ENCODE results near the gene NCOA7. TPM values are rescaled to one million over a fixed set of nuclear protein-coding genes. Genes with fewer than 3 reads are reported as not detected.
A peak's percentile ranks its signal among the peaks of the same experiment; 100 is the strongest.

The NCOA7 gene
- total and polyA plus RNA-seq, 9 of the 15 experiments (the other 6 are each of a cell fraction or from before 2014, with no cell fraction given) = 5.8 to 14.6 (median 9.3) TPM

DNA sequence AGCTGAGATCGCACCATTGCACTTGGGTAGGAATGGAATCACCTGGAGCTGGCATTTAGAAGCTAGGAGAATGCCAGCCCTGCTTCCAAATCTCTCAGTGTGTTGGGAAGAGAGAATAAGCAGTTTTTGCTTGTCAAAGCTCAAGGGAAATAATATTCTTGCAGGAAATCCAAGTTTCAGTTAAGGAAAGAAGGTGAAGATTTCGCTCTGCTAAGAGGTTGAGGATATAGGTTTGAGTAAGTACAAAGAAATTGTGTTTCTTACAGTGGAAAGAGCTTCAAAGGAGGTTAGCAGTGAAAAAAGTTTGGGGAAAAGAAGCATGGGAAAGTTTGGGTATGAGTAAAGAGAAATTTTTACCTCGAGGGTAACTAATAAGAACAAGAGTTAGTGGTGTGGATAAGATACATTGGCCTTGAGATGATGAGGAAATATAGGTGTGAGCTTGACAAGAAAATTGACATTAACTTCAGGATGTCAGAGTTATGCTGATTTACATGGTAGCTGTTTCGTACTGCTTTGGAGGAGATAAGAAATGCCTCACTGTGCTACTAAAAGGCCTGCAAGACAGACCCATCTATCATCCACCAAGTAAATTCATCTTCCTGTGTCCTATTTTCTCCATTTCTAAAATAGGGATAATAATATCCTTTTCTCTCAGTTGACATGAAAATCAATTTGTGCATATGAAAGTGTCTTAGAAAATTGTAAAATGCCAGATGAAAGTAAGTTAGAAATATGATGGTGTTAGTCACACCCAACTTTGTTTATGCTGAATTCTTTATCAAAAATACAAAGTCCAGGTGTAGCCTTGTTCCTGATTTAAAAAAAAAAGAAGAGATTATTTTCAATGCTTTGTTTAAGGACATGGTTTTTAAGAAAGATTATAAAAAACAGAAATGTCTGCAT is 153.0 kb downstream of the NCOA7 start (continued):
- TF ChIP-seq, protein P1, sequence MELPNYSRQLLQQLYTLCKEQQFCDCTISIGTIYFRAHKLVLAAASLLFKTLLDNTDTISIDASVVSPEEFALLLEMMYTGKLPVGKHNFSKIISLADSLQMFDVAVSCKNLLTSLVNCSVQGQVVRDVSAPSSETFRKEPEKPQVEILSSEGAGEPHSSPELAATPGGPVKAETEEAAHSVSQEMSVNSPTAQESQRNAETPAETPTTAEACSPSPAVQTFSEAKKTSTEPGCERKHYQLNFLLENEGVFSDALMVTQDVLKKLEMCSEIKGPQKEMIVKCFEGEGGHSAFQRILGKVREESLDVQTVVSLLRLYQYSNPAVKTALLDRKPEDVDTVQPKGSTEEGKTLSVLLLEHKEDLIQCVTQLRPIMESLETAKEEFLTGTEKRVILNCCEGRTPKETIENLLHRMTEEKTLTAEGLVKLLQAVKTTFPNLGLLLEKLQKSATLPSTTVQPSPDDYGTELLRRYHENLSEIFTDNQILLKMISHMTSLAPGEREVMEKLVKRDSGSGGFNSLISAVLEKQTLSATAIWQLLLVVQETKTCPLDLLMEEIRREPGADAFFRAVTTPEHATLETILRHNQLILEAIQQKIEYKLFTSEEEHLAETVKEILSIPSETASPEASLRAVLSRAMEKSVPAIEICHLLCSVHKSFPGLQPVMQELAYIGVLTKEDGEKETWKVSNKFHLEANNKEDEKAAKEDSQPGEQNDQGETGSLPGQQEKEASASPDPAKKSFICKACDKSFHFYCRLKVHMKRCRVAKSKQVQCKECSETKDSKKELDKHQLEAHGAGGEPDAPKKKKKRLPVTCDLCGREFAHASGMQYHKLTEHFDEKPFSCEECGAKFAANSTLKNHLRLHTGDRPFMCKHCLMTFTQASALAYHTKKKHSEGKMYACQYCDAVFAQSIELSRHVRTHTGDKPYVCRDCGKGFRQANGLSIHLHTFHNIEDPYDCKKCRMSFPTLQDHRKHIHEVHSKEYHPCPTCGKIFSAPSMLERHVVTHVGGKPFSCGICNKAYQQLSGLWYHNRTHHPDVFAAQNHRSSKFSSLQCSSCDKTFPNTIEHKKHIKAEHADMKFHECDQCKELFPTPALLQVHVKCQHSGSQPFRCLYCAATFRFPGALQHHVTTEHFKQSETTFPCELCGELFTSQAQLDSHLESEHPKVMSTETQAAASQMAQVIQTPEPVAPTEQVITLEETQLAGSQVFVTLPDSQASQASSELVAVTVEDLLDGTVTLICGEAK (IDR thresholded peaks at IDR 0.05) = peak; percentile 51; the same call in 1 of the 2 replicates
- TF ChIP-seq, protein P1 (CRISPR knock-in tag; IDR thresholded peaks at IDR 0.05) = no peak
- peak; percentile 52 for TF ChIP-seq TAL1 (IDR thresholded peaks at IDR 0.05)
- TF ChIP-seq, protein P2, sequence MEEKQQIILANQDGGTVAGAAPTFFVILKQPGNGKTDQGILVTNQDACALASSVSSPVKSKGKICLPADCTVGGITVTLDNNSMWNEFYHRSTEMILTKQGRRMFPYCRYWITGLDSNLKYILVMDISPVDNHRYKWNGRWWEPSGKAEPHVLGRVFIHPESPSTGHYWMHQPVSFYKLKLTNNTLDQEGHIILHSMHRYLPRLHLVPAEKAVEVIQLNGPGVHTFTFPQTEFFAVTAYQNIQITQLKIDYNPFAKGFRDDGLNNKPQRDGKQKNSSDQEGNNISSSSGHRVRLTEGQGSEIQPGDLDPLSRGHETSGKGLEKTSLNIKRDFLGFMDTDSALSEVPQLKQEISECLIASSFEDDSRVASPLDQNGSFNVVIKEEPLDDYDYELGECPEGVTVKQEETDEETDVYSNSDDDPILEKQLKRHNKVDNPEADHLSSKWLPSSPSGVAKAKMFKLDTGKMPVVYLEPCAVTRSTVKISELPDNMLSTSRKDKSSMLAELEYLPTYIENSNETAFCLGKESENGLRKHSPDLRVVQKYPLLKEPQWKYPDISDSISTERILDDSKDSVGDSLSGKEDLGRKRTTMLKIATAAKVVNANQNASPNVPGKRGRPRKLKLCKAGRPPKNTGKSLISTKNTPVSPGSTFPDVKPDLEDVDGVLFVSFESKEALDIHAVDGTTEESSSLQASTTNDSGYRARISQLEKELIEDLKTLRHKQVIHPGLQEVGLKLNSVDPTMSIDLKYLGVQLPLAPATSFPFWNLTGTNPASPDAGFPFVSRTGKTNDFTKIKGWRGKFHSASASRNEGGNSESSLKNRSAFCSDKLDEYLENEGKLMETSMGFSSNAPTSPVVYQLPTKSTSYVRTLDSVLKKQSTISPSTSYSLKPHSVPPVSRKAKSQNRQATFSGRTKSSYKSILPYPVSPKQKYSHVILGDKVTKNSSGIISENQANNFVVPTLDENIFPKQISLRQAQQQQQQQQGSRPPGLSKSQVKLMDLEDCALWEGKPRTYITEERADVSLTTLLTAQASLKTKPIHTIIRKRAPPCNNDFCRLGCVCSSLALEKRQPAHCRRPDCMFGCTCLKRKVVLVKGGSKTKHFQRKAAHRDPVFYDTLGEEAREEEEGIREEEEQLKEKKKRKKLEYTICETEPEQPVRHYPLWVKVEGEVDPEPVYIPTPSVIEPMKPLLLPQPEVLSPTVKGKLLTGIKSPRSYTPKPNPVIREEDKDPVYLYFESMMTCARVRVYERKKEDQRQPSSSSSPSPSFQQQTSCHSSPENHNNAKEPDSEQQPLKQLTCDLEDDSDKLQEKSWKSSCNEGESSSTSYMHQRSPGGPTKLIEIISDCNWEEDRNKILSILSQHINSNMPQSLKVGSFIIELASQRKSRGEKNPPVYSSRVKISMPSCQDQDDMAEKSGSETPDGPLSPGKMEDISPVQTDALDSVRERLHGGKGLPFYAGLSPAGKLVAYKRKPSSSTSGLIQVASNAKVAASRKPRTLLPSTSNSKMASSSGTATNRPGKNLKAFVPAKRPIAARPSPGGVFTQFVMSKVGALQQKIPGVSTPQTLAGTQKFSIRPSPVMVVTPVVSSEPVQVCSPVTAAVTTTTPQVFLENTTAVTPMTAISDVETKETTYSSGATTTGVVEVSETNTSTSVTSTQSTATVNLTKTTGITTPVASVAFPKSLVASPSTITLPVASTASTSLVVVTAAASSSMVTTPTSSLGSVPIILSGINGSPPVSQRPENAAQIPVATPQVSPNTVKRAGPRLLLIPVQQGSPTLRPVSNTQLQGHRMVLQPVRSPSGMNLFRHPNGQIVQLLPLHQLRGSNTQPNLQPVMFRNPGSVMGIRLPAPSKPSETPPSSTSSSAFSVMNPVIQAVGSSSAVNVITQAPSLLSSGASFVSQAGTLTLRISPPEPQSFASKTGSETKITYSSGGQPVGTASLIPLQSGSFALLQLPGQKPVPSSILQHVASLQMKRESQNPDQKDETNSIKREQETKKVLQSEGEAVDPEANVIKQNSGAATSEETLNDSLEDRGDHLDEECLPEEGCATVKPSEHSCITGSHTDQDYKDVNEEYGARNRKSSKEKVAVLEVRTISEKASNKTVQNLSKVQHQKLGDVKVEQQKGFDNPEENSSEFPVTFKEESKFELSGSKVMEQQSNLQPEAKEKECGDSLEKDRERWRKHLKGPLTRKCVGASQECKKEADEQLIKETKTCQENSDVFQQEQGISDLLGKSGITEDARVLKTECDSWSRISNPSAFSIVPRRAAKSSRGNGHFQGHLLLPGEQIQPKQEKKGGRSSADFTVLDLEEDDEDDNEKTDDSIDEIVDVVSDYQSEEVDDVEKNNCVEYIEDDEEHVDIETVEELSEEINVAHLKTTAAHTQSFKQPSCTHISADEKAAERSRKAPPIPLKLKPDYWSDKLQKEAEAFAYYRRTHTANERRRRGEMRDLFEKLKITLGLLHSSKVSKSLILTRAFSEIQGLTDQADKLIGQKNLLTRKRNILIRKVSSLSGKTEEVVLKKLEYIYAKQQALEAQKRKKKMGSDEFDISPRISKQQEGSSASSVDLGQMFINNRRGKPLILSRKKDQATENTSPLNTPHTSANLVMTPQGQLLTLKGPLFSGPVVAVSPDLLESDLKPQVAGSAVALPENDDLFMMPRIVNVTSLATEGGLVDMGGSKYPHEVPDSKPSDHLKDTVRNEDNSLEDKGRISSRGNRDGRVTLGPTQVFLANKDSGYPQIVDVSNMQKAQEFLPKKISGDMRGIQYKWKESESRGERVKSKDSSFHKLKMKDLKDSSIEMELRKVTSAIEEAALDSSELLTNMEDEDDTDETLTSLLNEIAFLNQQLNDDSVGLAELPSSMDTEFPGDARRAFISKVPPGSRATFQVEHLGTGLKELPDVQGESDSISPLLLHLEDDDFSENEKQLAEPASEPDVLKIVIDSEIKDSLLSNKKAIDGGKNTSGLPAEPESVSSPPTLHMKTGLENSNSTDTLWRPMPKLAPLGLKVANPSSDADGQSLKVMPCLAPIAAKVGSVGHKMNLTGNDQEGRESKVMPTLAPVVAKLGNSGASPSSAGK (IDR thresholded peaks at IDR 0.05) = peak; percentile 44; the same call in 1 of the 2 replicates
- TF ChIP-seq NCOA1 (IDR thresholded peaks at IDR 0.05; ENCODE audit: low read depth) = 0 out of 2 replicates have a peak, but pooled peaks have one; percentile 22
